Activated CD8-positive, alpha-beta T cell treated with anti-CD3 and anti-CD28 coated beads for 36 hours (primary cell): ENCODE data around the gene USP28. TPM values are rescaled to one million over a fixed set of nuclear protein-coding genes. Genes with fewer than 3 reads are reported as not detected.

ENCODE experiments used
- ATAC-seq: fragments of 200-7000 bp; cut with Tn5 transposase; one replicate; pipeline ENCODE4 v1.10.0; 2021; ENCODE audit warnings: mild to moderate bottlenecking, moderate library complexity
- CTCF ChIA-PET: fragments of 350-600 bp; sonication (Branson Sonifier 250); formaldehyde crosslinking; loops from one replicate; lab custom pipeline; 2021; ENCODE audit warnings: antibody characterized with exemption; lab: Charles Lee
- POLR2A ChIA-PET: fragments of 350-600 bp; sonication (Branson Sonifier 250); formaldehyde crosslinking; loops from one replicate; lab custom pipeline; 2021; ENCODE audit warnings: antibody characterized with exemption; lab: Charles Lee
- DNase-seq: peaks from one replicate; pipeline ENCODE4 v3.0.0-alpha.2; 2020
- H3K27ac Mint-ChIP-seq: one replicate; pipeline ENCODE4 v1.8.0; 2021; ENCODE audit warnings: mild to moderate bottlenecking, mixed read lengths
- H3K27me3 Mint-ChIP-seq: one replicate; pipeline ENCODE4 v1.8.0; 2021; ENCODE audit warnings: mixed read lengths
- H3K36me3 Mint-ChIP-seq: one replicate; pipeline ENCODE4 v1.8.0; 2021; ENCODE audit warnings: low read depth, mixed read lengths
- H3K4me1 Mint-ChIP-seq: one replicate; pipeline ENCODE4 v1.8.0; 2021; ENCODE audit warnings: low read depth, mixed read lengths
- H3K4me3 Mint-ChIP-seq: one replicate; pipeline ENCODE4 v1.8.0; 2021; ENCODE audit warnings: mild to moderate bottlenecking, moderate library complexity, mixed read lengths
- H3K9me3 Mint-ChIP-seq: one replicate; pipeline ENCODE4 v1.8.0; 2021; ENCODE audit warnings: mixed read lengths
- CTCF ChIP-seq: fragments of 200-600 bp; IDR thresholded peaks from one replicate; pipeline ENCODE4 v1.8.0; 2022; ENCODE audit warnings: antibody characterized with exemption, mild to moderate bottlenecking
- intact Hi-C: fragments of 100-400 bp; cut with micrococcal nuclease; formaldehyde crosslinking; loops from one replicate; pipeline ENCODE4 v1.10.0; 2022
- total RNA-seq, 2 experiments: library from RNA; stranded (reverse); gene quantifications; one replicate each; pipeline ENCODE4 v1.2.3, GENCODE V29; 2021

The USP28 gene
- total RNA-seq, 2 experiments from 2014 or later, result 40.3 to 41.9 TPM

GRCh38 chr11:113907152-113907551 is 31.8 kb upstream of the USP28 start:
- ChIA-PET POLR2A (interaction anchor here (0.6 kb wide), 1 partner anchor 61 kb away, joined by 3 read pairs; no protein-coding TSS in a partner anchor), CTCF (interaction anchor here (3.7 to 3.9 kb wide), 2 partner anchors 11 to 354 kb away, joined by 15 to 22 read pairs; no protein-coding TSS in a partner anchor)
- DNase-seq (no peak), ATAC-seq (no peak)
- Mint-ChIP-seq H3K9me3 (no peaks in the 10 kb centered on the region), H3K4me3 (no peak overlapping the region), H3K36me3 (no peaks in the 10 kb centered on the region), H3K4me1 (no peaks in the 10 kb centered on the region), H3K27me3 (peaks cover 13% of the 10 kb centered on the region), H3K27ac (no peak overlapping the region)
- no peak for TF ChIP-seq CTCF
- intact Hi-C loops, result no loop called here

- Mint-ChIP-seq H3K9me3 (no peaks in the 10 kb centered on the region), H3K4me1 (no peaks in the 10 kb centered on the region), H3K27me3 (peaks cover 10% of the 10 kb centered on the region), H3K4me3 (no peak overlapping the region), H3K27ac (no peak overlapping the region), H3K36me3 (no peaks in the 10 kb centered on the region)
- ATAC-seq (no peak), DNase-seq (no peak)
- intact Hi-C loops, result no loop called here
- ChIA-PET CTCF (interaction anchor here (3.7 to 3.9 kb wide), 2 partner anchors 10 to 354 kb away, joined by 15 to 22 read pairs; no protein-coding TSS in a partner anchor), POLR2A (no interaction called here)
- TF ChIP-seq CTCF, result no peak
Observed at GRCh38 chr11:113906516-113906915, 31.1 kb upstream of the USP28 start.

GRCh38 chr11:113906038-113906437 is 30.7 kb upstream of the USP28 start:
- H3K27me3 Mint-ChIP-seq, result peaks cover 10% of the 10 kb centered on the region
- ATAC-seq (no peak), DNase-seq (no peak)
- intact Hi-C loops, result no loop called here
- no peaks in the 10 kb centered on the region for H3K9me3 Mint-ChIP-seq
- H3K36me3 Mint-ChIP-seq, result no peaks in the 10 kb centered on the region
- ChIA-PET POLR2A (no interaction called here), CTCF (interaction anchor here (3.7 to 3.9 kb wide), 2 partner anchors 10 to 355 kb away, joined by 15 to 22 read pairs; no protein-coding TSS in a partner anchor)
- no peaks in the 10 kb centered on the region for H3K4me1 Mint-ChIP-seq
- H3K4me3 Mint-ChIP-seq, result no peak overlapping the region
- H3K27ac Mint-ChIP-seq, result no peak overlapping the region
- no peak for TF ChIP-seq CTCF

DNA sequence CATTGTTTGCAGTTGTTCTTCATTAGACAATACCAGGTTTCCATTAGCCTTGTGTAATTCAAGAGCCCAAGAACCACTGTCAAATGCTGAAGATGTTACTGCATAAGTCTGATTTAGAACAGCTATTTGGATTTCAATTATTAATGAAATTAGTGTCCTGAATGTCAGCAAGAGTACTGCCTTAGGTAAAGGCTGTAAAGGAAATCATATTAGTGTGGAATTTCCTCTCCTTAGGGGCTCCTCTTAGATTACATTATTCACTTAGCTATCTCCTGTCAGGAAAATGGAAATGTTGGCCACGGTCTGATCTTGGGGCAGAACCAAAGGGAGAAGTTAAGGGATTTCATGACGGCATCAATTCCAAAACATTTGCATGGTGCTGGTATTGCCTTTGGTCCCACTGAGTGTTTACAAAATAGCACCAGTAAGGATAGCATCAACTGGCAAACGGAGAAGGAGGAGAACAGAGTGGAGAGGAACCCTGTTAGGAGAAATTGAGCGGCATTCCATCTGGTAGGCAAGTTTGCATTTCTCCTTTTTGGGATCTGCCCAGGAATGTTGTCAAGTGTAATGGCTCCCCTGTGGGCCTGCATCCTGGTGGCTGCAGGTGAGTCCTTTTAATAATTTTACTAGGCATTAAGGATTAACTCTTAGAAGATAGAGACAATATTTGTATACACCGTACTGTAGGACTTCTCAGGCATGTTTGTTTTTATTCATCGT is 29.2 kb upstream of the USP28 start, which contains the start of gene HTR3B:
TSS of gene HTR3B (plus strand) at position 418 of the 723 bp plus-strand sequence. CDS start at position 556, 138 bp downstream.
- ATAC-seq (no peak), DNase-seq (no peak)
- Mint-ChIP-seq H3K4me3 (no peak within 1 kb of the TSS), H3K27me3 (peaks cover 10% of the 10 kb centered on the region), H3K4me1 (no peaks in the 10 kb centered on the region), H3K9me3 (no peaks in the 10 kb centered on the region), H3K27ac (no peak within 1 kb of the TSS), H3K36me3 (no peaks in the 10 kb centered on the region)
- intact Hi-C loops, result no loop called here
- TF ChIP-seq CTCF, result no peak
- CTCF ChIA-PET, result interaction anchor here (3.7 to 3.9 kb wide), 2 partner anchors 8 to 356 kb away, joined by 15 to 22 read pairs; no protein-coding TSS in a partner anchor
- POLR2A ChIA-PET, result no interaction called here

DNA sequence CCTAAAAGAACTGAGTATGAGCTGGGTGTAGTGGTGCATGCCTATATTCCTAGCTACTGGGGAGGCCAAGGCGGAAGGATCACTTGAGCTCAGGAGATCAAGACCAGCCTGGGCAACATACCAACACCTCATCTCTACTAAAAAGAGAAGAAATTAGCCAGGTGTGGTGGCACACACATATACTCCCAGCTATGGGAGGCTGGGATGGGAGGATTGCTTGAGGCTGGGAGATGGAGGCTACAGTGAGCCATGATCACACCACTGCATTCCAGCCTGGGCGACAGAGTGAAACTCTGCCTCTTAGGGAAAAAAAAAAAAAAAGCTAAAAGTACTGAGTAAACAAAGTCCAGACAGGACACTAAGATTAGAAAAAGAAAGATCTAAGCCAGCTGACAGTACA is 25.8 kb upstream of the USP28 start:
- Mint-ChIP-seq H3K27me3 (peaks cover 2% of the 10 kb centered on the region), H3K9me3 (no peaks in the 10 kb centered on the region), H3K36me3 (no peaks in the 10 kb centered on the region), H3K27ac (no peak overlapping the region), H3K4me1 (no peaks in the 10 kb centered on the region), H3K4me3 (no peak overlapping the region)
- TF ChIP-seq CTCF, result no peak
- POLR2A ChIA-PET, result interaction anchor here (0.6 kb wide), 1 partner anchor 116 kb away, joined by 3 read pairs; no protein-coding TSS in a partner anchor
- CTCF ChIA-PET, result interaction anchor here (0.9 kb wide), 1 partner anchor 361 kb away, joined by 3 read pairs; no protein-coding TSS in a partner anchor
- intact Hi-C loops, result no loop called here
- DNase-seq, result no peak
- ATAC-seq, result no peak
